ENCODE measurements around the gene CARS1. TPM values are rescaled to one million over a fixed set of nuclear protein-coding genes. Genes with fewer than 3 reads are reported as not detected.

The CARS1 gene
- total RNA-seq, 2 experiments from 2014 or later: 81.4 to 97.6 TPM

- Mint-ChIP-seq H3K27me3 (no peaks in the 10 kb centered on the region), H3K4me1 (peaks cover 84% of the 10 kb centered on the region), H3K9me3 (no peaks in the 10 kb centered on the region), H3K4me3 (no peak overlapping the region), H3K27ac (peak overlapping the region; percentile 97), H3K36me3 (ENCODE audit: low read depth) (peaks cover 70% of the 10 kb centered on the region)
- no peak for DNase-seq
- CTCF ChIA-PET: interaction anchor here (1.4 kb wide), 1 partner anchor 39 kb away, joined by 3 read pairs; no protein-coding TSS in a partner anchor
- POLR2A ChIA-PET: no interaction called here
Observed at GRCh38 chr11:3016861-3017260, 40.4 kb downstream of the CARS1 start.

GRCh38 chr11:3015796-3016195 is 41.4 kb downstream of the CARS1 start:
- DNase-seq: no peak
- Mint-ChIP-seq H3K27me3 (no peaks in the 10 kb centered on the region), H3K36me3 (ENCODE audit: low read depth) (peaks cover 72% of the 10 kb centered on the region), H3K4me3 (no peak overlapping the region), H3K4me1 (peaks cover 83% of the 10 kb centered on the region), H3K9me3 (no peaks in the 10 kb centered on the region), H3K27ac (peak overlapping the region; percentile 97)
- POLR2A ChIA-PET: no interaction called here
- CTCF ChIA-PET: interaction anchor here (0.7 to 3.6 kb wide), 6 partner anchors 13 to 63 kb away, joined by 3 to 18 read pairs (median 4); partner anchors contain the start of gene CARS1

GRCh38 chr11:3014943-3015342 is 42.3 kb downstream of the CARS1 start:
- Mint-ChIP-seq H3K4me1 (peaks cover 86% of the 10 kb centered on the region), H3K36me3 (ENCODE audit: low read depth) (peaks cover 73% of the 10 kb centered on the region), H3K27ac (peak overlapping the region; percentile 97), H3K27me3 (no peaks in the 10 kb centered on the region), H3K9me3 (no peaks in the 10 kb centered on the region), H3K4me3 (peak overlapping the region; percentile 43)
- peak; percentile 30 for DNase-seq
- ChIA-PET CTCF (interaction anchor here (0.6 to 3.6 kb wide), 10 partner anchors 9 to 77 kb away, joined by 3 to 18 read pairs (median 4); partner anchors contain the start of gene NAP1L4), POLR2A (interaction anchor here (0.7 to 1.6 kb wide), 2 partner anchors 23 to 25 kb away, joined by 7 to 11 read pairs; partner anchors contain the start of gene NAP1L4)

GRCh38 chr11:3014057-3014938 is 42.9 kb downstream of the CARS1 start:
- peak; percentile 93 for DNase-seq
- Mint-ChIP-seq H3K36me3 (ENCODE audit: low read depth) (peaks cover 73% of the 10 kb centered on the region), H3K27ac (peak overlapping the region; percentile 97), H3K27me3 (no peaks in the 10 kb centered on the region), H3K9me3 (no peaks in the 10 kb centered on the region), H3K4me3 (peak overlapping the region; percentile 43), H3K4me1 (peaks cover 91% of the 10 kb centered on the region)
- ChIA-PET CTCF (interaction anchor here (0.6 to 3.6 kb wide), 13 partner anchors 9 to 77 kb away, joined by 3 to 18 read pairs (median 4); partner anchors contain the start of gene NAP1L4), POLR2A (interaction anchor here (0.6 to 1.6 kb wide), 4 partner anchors 22 to 63 kb away, joined by 3 to 11 read pairs (median 6); partner anchors contain the start of gene NAP1L4)

- H3K4me1 Mint-ChIP-seq: peaks cover 84% of the 10 kb centered on the region
- H3K27ac Mint-ChIP-seq: peak overlapping the region; percentile 90
- no peak overlapping the region for H3K4me3 Mint-ChIP-seq
- no peaks in the 10 kb centered on the region for H3K9me3 Mint-ChIP-seq
- ChIA-PET POLR2A (no interaction called here), CTCF (interaction anchor here (0.7 to 1.8 kb wide), 8 partner anchors 8 to 1371 kb away, joined by 3 to 8 read pairs (median 4); partner anchors contain the start of gene PHLDA2)
- no peaks in the 10 kb centered on the region for H3K27me3 Mint-ChIP-seq
- H3K36me3 Mint-ChIP-seq (ENCODE audit: low read depth): peaks cover 73% of the 10 kb centered on the region
- DNase-seq: no peak
Observed at GRCh38 chr11:3011891-3012885, 45.0 kb downstream of the CARS1 start.

GRCh38 chr11:3010521-3011275 is 46.5 kb downstream of the CARS1 start:
- no peak overlapping the region for H3K4me3 Mint-ChIP-seq
- H3K27me3 Mint-ChIP-seq: no peaks in the 10 kb centered on the region
- ChIA-PET CTCF (interaction anchor here (1.2 to 1.8 kb wide), 4 partner anchors 10 to 38 kb away, joined by 3 to 4 read pairs (median 4); no protein-coding TSS in a partner anchor), POLR2A (no interaction called here)
- H3K36me3 Mint-ChIP-seq (ENCODE audit: low read depth): peaks cover 65% of the 10 kb centered on the region
- DNase-seq: no peak
- H3K27ac Mint-ChIP-seq: peak overlapping the region; percentile 90
- peaks cover 79% of the 10 kb centered on the region for H3K4me1 Mint-ChIP-seq
- no peaks in the 10 kb centered on the region for H3K9me3 Mint-ChIP-seq

- Mint-ChIP-seq H3K27ac (peak overlapping the region; percentile 90), H3K27me3 (no peaks in the 10 kb centered on the region), H3K9me3 (no peaks in the 10 kb centered on the region), H3K4me1 (peaks cover 72% of the 10 kb centered on the region), H3K4me3 (no peak overlapping the region), H3K36me3 (ENCODE audit: low read depth) (peaks cover 64% of the 10 kb centered on the region)
- DNase-seq: peak; percentile 33
- ChIA-PET CTCF (interaction anchor here (1.2 to 1.8 kb wide), 4 partner anchors 9 to 39 kb away, joined by 3 to 4 read pairs (median 4); no protein-coding TSS in a partner anchor), POLR2A (no interaction called here)
Observed at GRCh38 chr11:3010004-3010403, 47.2 kb downstream of the CARS1 start.

GRCh38 chr11:3009481-3009880 is 47.7 kb downstream of the CARS1 start:
- H3K36me3 Mint-ChIP-seq (ENCODE audit: low read depth): peaks cover 60% of the 10 kb centered on the region
- ChIA-PET POLR2A (no interaction called here), CTCF (interaction anchor here (1.4 to 1.8 kb wide), 3 partner anchors 12 to 39 kb away, joined by 3 to 4 read pairs (median 3); no protein-coding TSS in a partner anchor)
- DNase-seq: no peak
- peaks cover 67% of the 10 kb centered on the region for H3K4me1 Mint-ChIP-seq
- H3K27ac Mint-ChIP-seq: peak overlapping the region; percentile 90
- no peaks in the 10 kb centered on the region for H3K27me3 Mint-ChIP-seq
- no peak overlapping the region for H3K4me3 Mint-ChIP-seq
- H3K9me3 Mint-ChIP-seq: no peaks in the 10 kb centered on the region

GRCh38 chr11:3008746-3009336 is 48.4 kb downstream of the CARS1 start:
- Mint-ChIP-seq H3K27me3 (no peaks in the 10 kb centered on the region), H3K36me3 (ENCODE audit: low read depth) (peaks cover 60% of the 10 kb centered on the region), H3K4me1 (peaks cover 61% of the 10 kb centered on the region), H3K27ac (peak overlapping the region; percentile 90), H3K4me3 (no peak overlapping the region), H3K9me3 (no peaks in the 10 kb centered on the region)
- ChIA-PET POLR2A (no interaction called here), CTCF (interaction anchor here (1.5 to 1.8 kb wide), 2 partner anchors 12 to 20 kb away, joined by 3 to 4 read pairs; no protein-coding TSS in a partner anchor)
- DNase-seq: no peak

GRCh38 chr11:3007404-3008010 is 49.7 kb downstream of the CARS1 start:
- CTCF ChIA-PET: interaction anchor here (1.1 to 1.5 kb wide), 2 partner anchors 10 to 18 kb away, joined by 3 to 4 read pairs; no protein-coding TSS in a partner anchor
- Mint-ChIP-seq H3K4me3 (no peak overlapping the region), H3K27ac (peak overlapping the region; percentile 19), H3K4me1 (peaks cover 50% of the 10 kb centered on the region), H3K36me3 (ENCODE audit: low read depth) (peaks cover 70% of the 10 kb centered on the region), H3K27me3 (no peaks in the 10 kb centered on the region), H3K9me3 (no peaks in the 10 kb centered on the region)
- POLR2A ChIA-PET: no interaction called here
- DNase-seq: no peak

Data from activated CD4-positive, alpha-beta T cell treated with anti-CD3 and anti-CD28 coated beads, Interleukin-2, amount 10 ng/mL, durations not matched to agents 7 days and 5 days (primary cell).